GM10266 (cell line): ENCODE results near the gene EGFL7.

ENCODE experiments used
- DNase-seq: peaks from one replicate; pipeline ENCODE4 v3.0.0; 2012; ENCODE audit errors: extremely low spot score
- CTCF ChIP-seq: IDR thresholded peaks from 2 replicates; pipeline ENCODE4 v1.5.1; 2012; ENCODE audit warnings: mild to moderate bottlenecking, low read depth; ENCODE audit not compliant: control insufficient read depth, insufficient read depth; ENCODE audit errors: missing control alignments

The EGFL7 gene

GRCh38 chr9:136671254-136671614 lies 8.5 kb downstream of the EGFL7 start:
- no peak for TF ChIP-seq CTCF
- DNase-seq, result no peak

- DNase-seq, result peak; percentile 86
- TF ChIP-seq CTCF, result peak; percentile 80
These were observed 9.1 kb downstream of the EGFL7 start for GRCh38 chr9:136671646-136672430.

- no peak for DNase-seq
- no peak for TF ChIP-seq CTCF
These were observed 9.8 kb downstream of the EGFL7 start for GRCh38 chr9:136672431-136673087.

- DNase-seq, result no peak
- no peak for TF ChIP-seq CTCF
These were observed 10.6 kb downstream of the EGFL7 start for GRCh38 chr9:136673088-136673974.

GRCh38 chr9:136673975-136674785 lies 11.5 kb downstream of the EGFL7 start:
- DNase-seq, result no peak
- TF ChIP-seq CTCF, result no peak

GRCh38 chr9:136674786-136675349 lies 12.2 kb downstream of the EGFL7 start:
- no peak for DNase-seq
- no peak for TF ChIP-seq CTCF
